ENCODE data around the gene SUN1.
"Not testable (repeated sequence)": the region's sequence is repeated elsewhere in the genome, so short reads cannot be mapped to it uniquely, and the experiment has no call there.

The SUN1 gene

GRCh38 chr7:835485-836401 is 3.5 kb downstream of the SUN1 start:
- DNase-seq: no peak

- DNase-seq: no peak
These were observed 4.2 kb downstream of the SUN1 start for GRCh38 chr7:836429-836828.

- DNase-seq: no peak
These were observed 4.7 kb downstream of the SUN1 start for GRCh38 chr7:837001-837400.

- DNase-seq: no peak
These were observed 7.8 kb downstream of the SUN1 start for GRCh38 chr7:840001-840600.

- DNase-seq: no peak
These were observed 9.7 kb downstream of the SUN1 start for GRCh38 chr7:841943-842342.

GRCh38 chr7:842431-843031 is 10.3 kb downstream of the SUN1 start:
- DNase-seq: no peak

- DNase-seq: no peak
These were observed 11.0 kb downstream of the SUN1 start for GRCh38 chr7:843230-843629.

- no peak for DNase-seq
These were observed 11.8 kb downstream of the SUN1 start for GRCh38 chr7:844043-844442.

GRCh38 chr7:844514-844913 is 12.2 kb downstream of the SUN1 start:
- no peak for DNase-seq

GRCh38 chr7:845091-845490 is 12.8 kb downstream of the SUN1 start:
- no peak for DNase-seq

GRCh38 chr7:845731-846130 is 13.5 kb downstream of the SUN1 start:
- DNase-seq: no peak

- DNase-seq: not testable (repeated sequence)
These were observed 14.8 kb downstream of the SUN1 start for GRCh38 chr7:846958-847650.

- DNase-seq: not testable (repeated sequence)
These were observed 15.5 kb downstream of the SUN1 start for GRCh38 chr7:847728-848127.

GRCh38 chr7:849145-849544 is 16.9 kb downstream of the SUN1 start:
- no peak for DNase-seq

GRCh38 chr7:849781-850180 is 17.5 kb downstream of the SUN1 start:
- DNase-seq: no peak

GRCh38 chr7:851204-851603 is 18.9 kb downstream of the SUN1 start:
- DNase-seq: no peak

- DNase-seq: no peak
These were observed 21.3 kb downstream of the SUN1 start for GRCh38 chr7:853366-854117.

- DNase-seq: no peak
These were observed 22.0 kb downstream of the SUN1 start for GRCh38 chr7:854118-854775.

GRCh38 chr7:855686-856369 is 23.6 kb downstream of the SUN1 start:
- no peak for DNase-seq

- DNase-seq: no peak
These were observed 24.3 kb downstream of the SUN1 start for GRCh38 chr7:856444-857095.

- no peak for DNase-seq
These were observed 25.4 kb downstream of the SUN1 start for GRCh38 chr7:857661-858060.

All from stimulated activated CD4-positive, alpha-beta T cell treated with anti-CD3 and anti-CD28 coated beads, Interleukin-2, amount 100 ng/mL, for 24 hours (primary cell).